Neural cell (in vitro differentiated cells): ENCODE data around the gene CDH8. TPM values are rescaled to one million over a fixed set of nuclear protein-coding genes. Genes with fewer than 3 reads are reported as not detected.

Source experiments
- H2AFZ ChIP-seq: fragments of 200-600, 300-800 bp; sonication (generic), shearing (Covaris generic); 2 replicates; pipeline ENCODE4 v1.6.0; 2014; ENCODE audit warnings: low read depth, mild to moderate bottlenecking, antibody characterized with exemption, low read length, moderate library complexity
- H3F3A ChIP-seq: fragments of 200-600 bp; shearing (Covaris generic); 2 replicates; pipeline ENCODE4 v1.6.1; 2016; ENCODE audit warnings: mild to moderate bottlenecking, moderate library complexity, mixed read lengths, antibody characterized with exemption, low read length; ENCODE audit not compliant: insufficient read depth, poor library complexity, severe bottlenecking
- H3K27ac ChIP-seq: fragments of 200-600, 300-800 bp; sonication (generic), shearing (Covaris generic); 2 replicates; pipeline ENCODE4 v1.5.1; 2014; ENCODE audit warnings: mild to moderate bottlenecking, low read length, moderate library complexity
- H3K27me3 ChIP-seq: fragments of 300-800, 200-600 bp; sonication (generic), shearing (Covaris generic); 2 replicates; pipeline ENCODE4 v1.6.0; 2014; ENCODE audit warnings: mild to moderate bottlenecking, low read depth, low read length, moderate library complexity; ENCODE audit not compliant: insufficient read depth
- H3K36me3 ChIP-seq: fragments of 300-800, 200-600 bp; sonication (generic), shearing (Covaris generic); 2 replicates; pipeline ENCODE4 v1.5.1; 2014; ENCODE audit warnings: mild to moderate bottlenecking, antibody characterized with exemption, low read length, moderate library complexity; ENCODE audit not compliant: insufficient read depth
- H3K4me2 ChIP-seq: fragments of 300-800, 200-600 bp; sonication (generic), shearing (Covaris generic); 2 replicates; pipeline ENCODE4 v1.6.0; 2014; ENCODE audit warnings: mild to moderate bottlenecking, low read length
- H3K4me3 ChIP-seq: fragments of 300-800, 200-600 bp; sonication (generic), shearing (Covaris generic); 2 replicates; pipeline ENCODE4 v1.5.1; 2014; ENCODE audit warnings: mild to moderate bottlenecking, low read length, moderate library complexity
- H3K79me2 ChIP-seq: fragments of 200-600 bp; shearing (Covaris generic); replicated peaks from 2 replicates; pipeline ENCODE4 v1.6.0; 2014; ENCODE audit warnings: mild to moderate bottlenecking, low read length, moderate library complexity; ENCODE audit not compliant: insufficient read depth
- H3K9ac ChIP-seq: fragments of 300-800, 200-600 bp; sonication (generic), shearing (Covaris generic); 2 replicates; pipeline ENCODE4 v1.6.1; 2016; ENCODE audit warnings: mild to moderate bottlenecking, low read length, mixed read lengths
- H3K9me2 ChIP-seq: fragments of 200-600 bp; shearing (Covaris generic); 2 replicates; pipeline ENCODE4 v1.6.1; 2016; ENCODE audit warnings: mild to moderate bottlenecking, low read length, mixed read lengths; ENCODE audit not compliant: insufficient read depth
- H3K9me3 ChIP-seq: fragments of 200-600, 300-800 bp; sonication (generic), shearing (Covaris generic); 2 replicates; pipeline ENCODE4 v1.6.1; 2016; ENCODE audit warnings: mild to moderate bottlenecking, mixed run types, low read length, moderate library complexity, mixed read lengths
- H4K20me1 ChIP-seq: fragments of 200-600 bp; shearing (Covaris generic); 2 replicates; pipeline ENCODE4 v1.6.1; 2016; ENCODE audit warnings: mild to moderate bottlenecking, mixed run types; ENCODE audit not compliant: insufficient read depth
- EP300 ChIP-seq: fragments of 450-650 bp; conservative IDR thresholded peaks from 2 replicates; pipeline ENCODE4 v1.6.1; 2014; ENCODE audit warnings: antibody characterized with exemption, mild to moderate bottlenecking, moderate library complexity; ENCODE audit not compliant: poor library complexity, severe bottlenecking
- EZH2 ChIP-seq: fragments of 200-600, 300-800 bp; shearing (Covaris generic), sonication (generic); IDR thresholded peaks from 2 replicates; pipeline ENCODE4 v1.6.1; 2014; ENCODE audit warnings: antibody characterized with exemption, low read length, borderline replicate concordance, mild to moderate bottlenecking; ENCODE audit not compliant: insufficient read depth, poor library complexity, severe bottlenecking
- MXI1 ChIP-seq: fragments of 450-650 bp; conservative IDR thresholded peaks from 2 replicates; pipeline ENCODE4 v1.6.1; 2014; ENCODE audit warnings: antibody characterized with exemption, mild to moderate bottlenecking; ENCODE audit not compliant: poor library complexity, severe bottlenecking
- POLR2AphosphoS5 ChIP-seq: IDR thresholded peaks from 2 replicates; pipeline ENCODE4 v1.6.1; 2012
- RAD21 ChIP-seq: fragments of 450-650 bp; conservative IDR thresholded peaks from 2 replicates; pipeline ENCODE4 v1.6.1; 2014; ENCODE audit warnings: antibody characterized with exemption, mild to moderate bottlenecking, moderate library complexity
- SMC3 ChIP-seq: fragments of 450-650 bp; conservative IDR thresholded peaks from 2 replicates; pipeline ENCODE4 v1.6.1; 2014; ENCODE audit warnings: antibody characterized with exemption, mild to moderate bottlenecking, moderate library complexity; ENCODE audit not compliant: poor library complexity
- TAF1 ChIP-seq: IDR thresholded peaks from 2 replicates; pipeline ENCODE4 v1.6.1; 2012; ENCODE audit warnings: low read depth
- polyA plus RNA-seq: library from polyadenylated mRNA; depleted of rRNA; stranded (reverse); fragments of >200 nt; gene quantifications from 2 replicates; pipeline ENCODE4 v1.2.3, GENCODE V29; 2014
- TF ChIP-seq, protein P1 (sequence below): fragments of 450-650 bp; IDR thresholded peaks from 2 replicates; pipeline ENCODE4 v1.5.1; 2014; ENCODE audit warnings: antibody characterized with exemption, mild to moderate bottlenecking, moderate library complexity; ENCODE audit not compliant: poor library complexity, severe bottlenecking
- TF ChIP-seq, protein P2 (sequence below): IDR thresholded peaks from 2 replicates; pipeline ENCODE4 v1.6.1; 2012; ENCODE audit warnings: borderline replicate concordance

The CDH8 gene
- polyA plus RNA-seq, 1 donor from 2014 or later = 5.0 TPM

DNA sequence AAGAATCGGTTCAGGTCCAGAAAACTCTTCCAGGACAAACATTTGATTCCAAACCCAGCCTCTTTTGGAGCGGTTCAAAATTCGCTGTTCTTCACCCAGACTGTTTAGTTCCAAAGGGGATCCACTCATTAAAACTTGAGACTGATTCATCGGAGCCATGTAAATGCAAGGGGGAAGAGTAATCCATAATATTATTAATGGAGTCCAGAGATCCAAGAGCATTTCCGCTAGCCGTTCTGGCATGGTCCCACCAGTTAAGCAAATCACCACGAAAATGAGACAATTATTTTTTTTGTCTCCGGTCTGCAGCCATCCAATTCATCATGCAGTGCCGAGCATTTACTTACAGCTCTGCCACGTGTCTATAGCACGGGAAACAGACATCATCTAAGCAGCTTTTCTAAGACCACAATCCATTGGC is 15.1 kb downstream of the CDH8 start:
- Histone ChIP-seq H3F3A (no peaks in the 10 kb centered on the region), H3K79me2 (no peaks in the 10 kb centered on the region), H3K4me2 (no peak overlapping the region), H3K4me3 (no peak overlapping the region), H3K9me3 (no peaks in the 10 kb centered on the region), H3K27ac (no peak overlapping the region), H2AFZ (no peak overlapping the region), H3K36me3 (no peaks in the 10 kb centered on the region), H3K9me2 (no peaks in the 10 kb centered on the region), H3K9ac (no peak overlapping the region), H3K27me3 (no peaks in the 10 kb centered on the region), H4K20me1 (no peaks in the 10 kb centered on the region)
- no peak for TF ChIP-seq SMC3
- TF ChIP-seq, protein P1, sequence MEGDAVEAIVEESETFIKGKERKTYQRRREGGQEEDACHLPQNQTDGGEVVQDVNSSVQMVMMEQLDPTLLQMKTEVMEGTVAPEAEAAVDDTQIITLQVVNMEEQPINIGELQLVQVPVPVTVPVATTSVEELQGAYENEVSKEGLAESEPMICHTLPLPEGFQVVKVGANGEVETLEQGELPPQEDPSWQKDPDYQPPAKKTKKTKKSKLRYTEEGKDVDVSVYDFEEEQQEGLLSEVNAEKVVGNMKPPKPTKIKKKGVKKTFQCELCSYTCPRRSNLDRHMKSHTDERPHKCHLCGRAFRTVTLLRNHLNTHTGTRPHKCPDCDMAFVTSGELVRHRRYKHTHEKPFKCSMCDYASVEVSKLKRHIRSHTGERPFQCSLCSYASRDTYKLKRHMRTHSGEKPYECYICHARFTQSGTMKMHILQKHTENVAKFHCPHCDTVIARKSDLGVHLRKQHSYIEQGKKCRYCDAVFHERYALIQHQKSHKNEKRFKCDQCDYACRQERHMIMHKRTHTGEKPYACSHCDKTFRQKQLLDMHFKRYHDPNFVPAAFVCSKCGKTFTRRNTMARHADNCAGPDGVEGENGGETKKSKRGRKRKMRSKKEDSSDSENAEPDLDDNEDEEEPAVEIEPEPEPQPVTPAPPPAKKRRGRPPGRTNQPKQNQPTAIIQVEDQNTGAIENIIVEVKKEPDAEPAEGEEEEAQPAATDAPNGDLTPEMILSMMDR = no peak
- no peak for TF ChIP-seq MXI1

DNA sequence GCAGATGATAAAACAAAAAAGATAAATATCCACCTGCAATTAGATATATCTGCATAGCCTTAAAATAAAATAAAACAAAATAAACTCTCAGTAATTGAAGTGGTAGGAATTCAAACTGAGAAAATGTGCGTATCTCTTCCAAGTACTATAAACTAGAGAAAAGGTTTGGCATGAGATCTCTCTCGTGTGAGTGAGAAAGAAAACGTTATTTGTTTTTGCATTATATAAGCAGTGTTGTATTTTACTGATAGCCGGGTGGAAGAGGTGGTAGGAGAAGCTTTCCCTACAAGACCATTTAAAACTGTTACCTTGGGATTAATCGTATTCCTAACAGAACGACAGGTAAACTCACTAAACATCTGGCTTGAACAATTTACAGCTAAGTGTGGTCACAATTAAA is 15.6 kb downstream of the CDH8 start:
- no peak overlapping the region for H2AFZ ChIP-seq
- no peaks in the 10 kb centered on the region for H3K79me2 ChIP-seq
- H3K27ac ChIP-seq = no peak overlapping the region
- H3K4me3 ChIP-seq = no peak overlapping the region
- H3K9ac ChIP-seq = no peak overlapping the region
- TF ChIP-seq SMC3 (no peak), TAF1 (no peak), EP300 (no peak), RAD21 (no peak), POLR2AphosphoS5 (no peak), EZH2 (no peak)
- TF ChIP-seq, protein P2, sequence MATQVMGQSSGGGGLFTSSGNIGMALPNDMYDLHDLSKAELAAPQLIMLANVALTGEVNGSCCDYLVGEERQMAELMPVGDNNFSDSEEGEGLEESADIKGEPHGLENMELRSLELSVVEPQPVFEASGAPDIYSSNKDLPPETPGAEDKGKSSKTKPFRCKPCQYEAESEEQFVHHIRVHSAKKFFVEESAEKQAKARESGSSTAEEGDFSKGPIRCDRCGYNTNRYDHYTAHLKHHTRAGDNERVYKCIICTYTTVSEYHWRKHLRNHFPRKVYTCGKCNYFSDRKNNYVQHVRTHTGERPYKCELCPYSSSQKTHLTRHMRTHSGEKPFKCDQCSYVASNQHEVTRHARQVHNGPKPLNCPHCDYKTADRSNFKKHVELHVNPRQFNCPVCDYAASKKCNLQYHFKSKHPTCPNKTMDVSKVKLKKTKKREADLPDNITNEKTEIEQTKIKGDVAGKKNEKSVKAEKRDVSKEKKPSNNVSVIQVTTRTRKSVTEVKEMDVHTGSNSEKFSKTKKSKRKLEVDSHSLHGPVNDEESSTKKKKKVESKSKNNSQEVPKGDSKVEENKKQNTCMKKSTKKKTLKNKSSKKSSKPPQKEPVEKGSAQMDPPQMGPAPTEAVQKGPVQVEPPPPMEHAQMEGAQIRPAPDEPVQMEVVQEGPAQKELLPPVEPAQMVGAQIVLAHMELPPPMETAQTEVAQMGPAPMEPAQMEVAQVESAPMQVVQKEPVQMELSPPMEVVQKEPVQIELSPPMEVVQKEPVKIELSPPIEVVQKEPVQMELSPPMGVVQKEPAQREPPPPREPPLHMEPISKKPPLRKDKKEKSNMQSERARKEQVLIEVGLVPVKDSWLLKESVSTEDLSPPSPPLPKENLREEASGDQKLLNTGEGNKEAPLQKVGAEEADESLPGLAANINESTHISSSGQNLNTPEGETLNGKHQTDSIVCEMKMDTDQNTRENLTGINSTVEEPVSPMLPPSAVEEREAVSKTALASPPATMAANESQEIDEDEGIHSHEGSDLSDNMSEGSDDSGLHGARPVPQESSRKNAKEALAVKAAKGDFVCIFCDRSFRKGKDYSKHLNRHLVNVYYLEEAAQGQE = no peak
- no peaks in the 10 kb centered on the region for H3F3A ChIP-seq
- H3K4me2 ChIP-seq = no peak overlapping the region
- H4K20me1 ChIP-seq = no peaks in the 10 kb centered on the region
- H3K9me3 ChIP-seq = no peaks in the 10 kb centered on the region
- H3K9me2 ChIP-seq = no peaks in the 10 kb centered on the region
- H3K36me3 ChIP-seq = no peaks in the 10 kb centered on the region
- H3K27me3 ChIP-seq = no peaks in the 10 kb centered on the region

DNA sequence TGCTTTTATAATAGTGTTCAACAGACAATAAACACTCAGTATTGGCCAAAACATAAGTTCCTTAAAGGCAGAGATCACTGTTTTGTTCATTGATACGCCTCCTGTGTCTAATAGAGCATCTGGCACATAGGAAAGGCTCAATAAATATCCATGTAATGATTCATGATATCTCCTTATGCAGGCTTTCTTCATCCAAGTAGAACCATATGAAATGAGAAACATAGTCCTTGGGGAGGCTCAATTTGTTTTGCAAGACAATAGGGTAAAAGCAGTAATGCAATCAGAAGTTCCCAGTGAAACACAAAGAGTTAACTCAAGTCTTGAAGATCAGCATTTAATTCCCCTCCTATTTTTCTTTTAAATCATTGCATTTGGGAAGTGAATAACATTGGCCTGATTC is 16.4 kb downstream of the CDH8 start:
- TF ChIP-seq RAD21 = no peak
- no peak for TF ChIP-seq EZH2
- TF ChIP-seq MXI1 = no peak
- TF ChIP-seq, protein P2 = no peak
- no peak for TF ChIP-seq POLR2AphosphoS5
- TF ChIP-seq SMC3 = no peak
- TF ChIP-seq EP300 = no peak
- TF ChIP-seq TAF1 = no peak
- TF ChIP-seq, protein P1 = no peak
- Histone ChIP-seq H3K27ac (no peak overlapping the region), H3K9me3 (no peaks in the 10 kb centered on the region), H2AFZ (no peak overlapping the region), H4K20me1 (no peaks in the 10 kb centered on the region), H3K4me3 (no peak overlapping the region), H3K9ac (no peak overlapping the region), H3K4me2 (no peak overlapping the region), H3K27me3 (no peaks in the 10 kb centered on the region), H3K9me2 (no peaks in the 10 kb centered on the region), H3K79me2 (no peaks in the 10 kb centered on the region), H3K36me3 (no peaks in the 10 kb centered on the region), H3F3A (no peaks in the 10 kb centered on the region)
